NCI-H1092 treated with DMSO at 0.1 percent for 48 hours (cell line): ENCODE measurements around the gene TBX5.
"Not testable (repeated sequence)": the region's sequence is repeated elsewhere in the genome, so short reads cannot be mapped to it uniquely, and the experiment has no call there.

Source experiments
- DNase-seq: peaks from one replicate; lab custom pipeline; 2025; lab: John Stamatoyannopoulos, UW

Gene TBX5

GRCh38 chr12:114371733-114372132 is 34.2 kb downstream of the TBX5 start:
- DNase-seq: no peak

- DNase-seq: no peak
Measured at GRCh38 chr12:114371250-114371649, 34.7 kb downstream of the TBX5 start.

- no peak for DNase-seq
Measured at GRCh38 chr12:114368685-114369452, 37.1 kb downstream of the TBX5 start.

- DNase-seq: no peak
Measured at GRCh38 chr12:114361992-114362391, 44.0 kb downstream of the TBX5 start.

GRCh38 chr12:114361545-114361944 is 44.4 kb downstream of the TBX5 start:
- no peak for DNase-seq

GRCh38 chr12:114360485-114360884 is 45.5 kb downstream of the TBX5 start:
- no peak for DNase-seq

- DNase-seq: no peak
Measured at GRCh38 chr12:114355389-114356088, 50.4 kb downstream of the TBX5 start.

GRCh38 chr12:114349239-114349638 is 56.7 kb downstream of the TBX5 start:
- DNase-seq: not testable (repeated sequence)

- no peak for DNase-seq
Measured at GRCh38 chr12:114347861-114348260, 58.1 kb downstream of the TBX5 start.

- DNase-seq: no peak
Measured at GRCh38 chr12:114344831-114345230, 61.1 kb downstream of the TBX5 start.

GRCh38 chr12:114344303-114344663 is 61.7 kb downstream of the TBX5 start:
- no peak for DNase-seq

GRCh38 chr12:114343585-114344302 is 62.2 kb downstream of the TBX5 start:
- no peak for DNase-seq

- no peak for DNase-seq
Measured at GRCh38 chr12:114342656-114343055, 63.3 kb downstream of the TBX5 start.

- no peak for DNase-seq
Measured at GRCh38 chr12:114341635-114342034, 64.3 kb downstream of the TBX5 start.

- no peak for DNase-seq
Measured at GRCh38 chr12:114340231-114340630, 65.7 kb downstream of the TBX5 start.

- DNase-seq: no peak
Measured at GRCh38 chr12:114339626-114340025, 66.3 kb downstream of the TBX5 start.

GRCh38 chr12:114335607-114336006 is 70.3 kb downstream of the TBX5 start:
- no peak for DNase-seq

GRCh38 chr12:114334395-114334794 is 71.5 kb downstream of the TBX5 start:
- DNase-seq: no peak

- no peak for DNase-seq
Measured at GRCh38 chr12:114328292-114328691, 77.7 kb downstream of the TBX5 start.

- no peak for DNase-seq
Measured at GRCh38 chr12:114327765-114328164, 78.2 kb downstream of the TBX5 start.

GRCh38 chr12:114321524-114321923 is 84.4 kb downstream of the TBX5 start:
- DNase-seq: no peak

GRCh38 chr12:114320968-114321367 is 85.0 kb downstream of the TBX5 start:
- no peak for DNase-seq

GRCh38 chr12:114320101-114320500 is 85.8 kb downstream of the TBX5 start:
- DNase-seq: no peak
